ENCODE results near the gene GOLGA8R.
"Not testable (repeated sequence)": the region's sequence is repeated elsewhere in the genome, so short reads cannot be mapped to it uniquely, and the experiment has no call there.

The GOLGA8R gene

DNA sequence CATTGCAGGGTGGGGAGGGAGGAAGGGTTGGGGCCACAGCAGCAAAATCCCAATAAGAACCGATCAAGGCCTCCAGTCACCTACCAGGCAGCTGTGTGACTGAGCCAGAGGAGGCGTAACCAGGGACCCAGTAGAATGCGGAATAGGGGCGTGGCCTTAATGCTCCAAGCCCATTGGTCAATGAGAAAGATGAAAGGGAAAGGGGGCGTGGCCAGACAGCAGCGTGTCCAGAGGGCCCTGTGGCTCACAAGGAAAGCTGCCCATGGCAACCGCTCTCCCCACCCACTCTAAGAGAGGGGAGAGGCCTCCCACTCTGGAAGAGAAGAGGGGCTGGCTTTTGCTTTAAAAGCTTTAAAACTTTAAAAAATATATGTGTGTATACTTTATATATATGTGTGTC is at the start of gene GOLGA8R:
Gene GOLGA8R (minus strand): TSS at position 101 of the 400 bp plus-strand sequence. CDS start 98 bp downstream, at position 3.
- not testable (repeated sequence) for DNase-seq

DNA sequence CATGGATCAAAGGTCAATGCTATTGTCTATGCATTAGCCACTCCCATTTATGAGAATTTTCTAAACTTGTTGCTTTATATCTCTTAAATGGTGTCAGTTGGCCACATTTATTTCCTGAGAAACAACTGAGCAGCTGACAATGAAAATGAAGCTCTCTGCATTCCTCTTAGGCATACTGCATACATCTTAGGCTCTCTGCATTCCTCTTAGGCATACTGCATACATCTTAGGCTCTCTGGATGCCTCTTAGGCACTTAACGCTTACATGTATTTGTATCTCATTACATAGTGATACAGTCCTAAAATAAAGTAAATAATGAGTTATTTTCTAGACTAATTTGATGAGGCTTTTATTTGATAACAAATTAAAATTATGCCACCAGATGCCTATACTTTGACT is 49.8 kb upstream of the GOLGA8R start:
- not testable (repeated sequence) for DNase-seq

GRCh38 chr15:30462176-30462575 is 48.1 kb upstream of the GOLGA8R start:
- DNase-seq, result not testable (repeated sequence)

- not testable (repeated sequence) for DNase-seq
Observed at GRCh38 chr15:30452702-30453101, 38.6 kb upstream of the GOLGA8R start.

GRCh38 chr15:30438348-30438747 is 24.3 kb upstream of the GOLGA8R start:
- DNase-seq, result not testable (repeated sequence)

- not testable (repeated sequence) for DNase-seq
Observed at GRCh38 chr15:30435878-30436277, 21.8 kb upstream of the GOLGA8R start.

GRCh38 chr15:30420723-30421122 is 6.7 kb upstream of the GOLGA8R start:
- DNase-seq, result not testable (repeated sequence)

GRCh38 chr15:30407636-30408035 is 6.4 kb downstream of the GOLGA8R start:
- not testable (repeated sequence) for DNase-seq

DNA sequence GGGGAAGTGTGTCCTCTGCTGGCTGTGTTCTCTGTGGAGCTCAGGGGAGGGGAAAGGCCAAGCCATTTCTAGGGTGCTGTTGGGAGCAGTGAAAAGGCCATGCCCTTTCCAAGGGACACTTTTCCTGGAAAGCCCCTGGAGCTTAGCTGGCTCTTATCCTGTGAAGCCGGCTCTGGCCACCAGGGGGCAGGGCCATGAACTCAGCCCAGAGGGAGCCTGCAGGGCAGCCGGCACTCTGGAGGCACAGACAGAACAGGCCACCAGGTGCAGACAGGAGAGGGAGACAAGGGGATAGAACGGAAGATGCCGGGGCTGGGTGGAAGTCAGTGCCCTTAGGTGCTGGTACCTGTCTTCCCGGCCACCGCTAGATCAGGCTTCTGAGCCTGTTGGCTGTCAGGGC is 15.1 kb downstream of the GOLGA8R start:
- not testable (repeated sequence) for DNase-seq

DNA sequence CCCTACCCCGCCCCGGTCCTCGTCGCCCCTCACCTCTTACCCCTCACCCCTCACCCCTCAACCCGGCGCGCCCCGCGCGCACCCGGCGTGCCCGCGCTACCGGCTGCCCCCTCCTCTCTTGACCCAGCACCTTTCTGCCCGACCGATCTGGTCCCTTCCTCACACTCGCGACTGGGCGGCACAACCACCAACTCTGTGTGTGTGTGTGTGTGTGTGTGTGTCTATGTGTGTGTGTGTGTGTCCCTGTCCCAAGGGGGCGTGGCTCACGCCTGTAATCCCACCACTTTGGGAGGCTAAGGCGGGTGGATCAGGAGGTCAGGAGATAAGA is 20.4 kb downstream of the GOLGA8R start:
- not testable (repeated sequence) for DNase-seq

- DNase-seq, result not testable (repeated sequence)
Observed at GRCh38 chr15:30392766-30393663, 21.0 kb downstream of the GOLGA8R start, which contains the start of gene CHRFAM7A. Gene CHRFAM7A, minus strand, starts transcription at chr15:30393540. Its CDS starts 10,189 bp downstream, at chr15:30383351.

- not testable (repeated sequence) for DNase-seq
Observed at GRCh38 chr15:30386318-30386887, 27.7 kb downstream of the GOLGA8R start.

GRCh38 chr15:30377082-30377413 is 37.0 kb downstream of the GOLGA8R start:
- not testable (repeated sequence) for DNase-seq

- DNase-seq, result not testable (repeated sequence)
Observed at GRCh38 chr15:30376375-30377081, 37.5 kb downstream of the GOLGA8R start.

DNA sequence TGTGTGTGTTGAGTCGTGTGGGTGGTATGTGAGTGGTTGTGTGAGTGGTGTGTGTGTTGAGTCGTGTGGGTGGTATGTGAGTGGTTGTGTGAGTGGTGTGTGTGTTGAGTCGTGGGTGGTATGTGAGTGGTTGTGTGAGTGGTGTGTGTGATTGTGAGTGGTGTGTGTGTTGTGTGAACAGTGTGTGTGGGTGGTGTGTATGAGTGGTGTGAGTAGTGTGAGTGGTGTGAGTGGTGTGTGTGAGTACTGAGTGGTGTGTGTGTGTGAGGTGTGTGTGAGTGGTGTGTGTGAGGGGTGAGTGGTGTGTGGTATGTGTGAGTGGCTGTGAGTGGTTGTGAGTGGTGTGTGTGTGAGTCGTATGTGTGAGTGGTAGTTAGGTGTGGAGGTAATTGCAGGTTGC is 38.2 kb downstream of the GOLGA8R start:
- not testable (repeated sequence) for DNase-seq

DNA sequence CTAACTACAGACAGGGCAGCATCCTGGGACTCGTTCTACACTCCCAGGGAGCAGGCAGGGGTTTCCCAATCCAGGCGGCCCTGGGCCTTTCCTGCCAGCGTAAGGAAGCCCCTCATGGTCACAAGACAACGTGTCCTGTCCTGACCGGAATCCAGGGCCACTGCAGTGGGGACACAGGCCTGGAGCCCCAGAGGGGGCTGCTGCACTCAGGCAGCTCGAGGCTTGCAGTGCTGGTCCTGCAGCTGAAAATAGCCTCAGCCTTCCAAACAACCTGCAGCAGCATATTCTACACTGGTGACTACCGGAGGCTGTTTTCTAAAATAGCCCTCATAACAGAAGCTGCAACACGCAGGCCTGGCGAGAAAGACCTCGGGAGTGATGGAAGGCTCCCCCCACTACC is 39.2 kb downstream of the GOLGA8R start:
- not testable (repeated sequence) for DNase-seq

DNA sequence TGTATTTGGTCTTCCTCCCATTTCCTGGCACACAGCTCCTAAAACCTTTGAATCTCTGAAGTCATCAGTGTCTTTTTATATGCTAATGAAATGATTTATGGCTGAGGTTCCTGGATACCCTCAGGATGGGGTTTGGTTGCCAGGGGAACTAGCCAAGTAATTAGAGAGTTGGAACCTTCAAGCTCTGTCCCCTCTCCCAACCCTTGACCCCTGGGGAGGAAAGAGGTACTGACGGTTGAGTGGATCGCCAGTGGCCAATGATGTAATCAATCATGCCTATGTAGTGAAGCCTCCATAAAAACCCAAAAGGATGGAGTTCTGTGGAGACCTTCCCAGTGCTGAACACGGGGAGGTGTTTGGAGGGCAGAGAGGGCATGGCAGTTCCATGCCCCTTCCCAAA is 45.8 kb downstream of the GOLGA8R start:
- not testable (repeated sequence) for DNase-seq

DNA sequence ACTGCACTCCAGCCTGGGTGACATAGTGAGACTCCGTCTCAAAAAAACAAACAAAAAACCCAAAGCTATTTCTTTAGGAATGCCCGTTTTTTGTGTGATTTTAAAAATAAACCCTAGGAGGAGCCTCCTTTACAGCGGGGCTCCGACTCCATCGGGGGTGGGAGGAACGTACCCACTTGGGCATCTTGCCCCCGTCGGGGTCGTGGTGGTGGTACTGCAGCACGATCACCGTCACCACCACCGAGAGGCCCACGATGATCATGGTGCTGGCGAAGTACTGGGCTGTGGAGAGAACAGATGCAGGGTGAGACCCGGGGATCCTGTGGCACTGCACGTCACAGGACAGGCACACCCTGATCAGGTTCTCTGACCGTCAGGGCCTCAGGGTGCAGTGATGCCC is 46.8 kb downstream of the GOLGA8R start:
- not testable (repeated sequence) for DNase-seq

DNA sequence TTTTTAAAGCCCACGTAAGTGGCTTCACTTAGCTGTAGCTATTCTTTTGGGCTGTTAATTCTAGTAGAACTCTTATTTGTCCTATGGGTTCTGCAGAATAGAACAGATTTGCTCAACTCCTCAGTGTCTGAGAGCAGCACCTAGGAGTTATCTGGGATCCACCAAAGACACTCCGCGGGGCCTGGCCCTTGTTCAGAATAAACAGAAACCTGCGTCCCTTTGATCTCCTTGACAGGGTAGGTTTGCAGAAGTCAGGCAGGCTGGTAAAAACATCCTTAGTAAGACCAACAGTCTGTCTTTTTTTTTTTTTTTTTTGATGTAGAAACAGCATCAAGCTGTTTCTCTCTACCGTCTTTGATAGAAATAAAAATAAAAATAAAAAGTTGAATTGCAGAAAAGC is 52.7 kb downstream of the GOLGA8R start:
- DNase-seq, result not testable (repeated sequence)

- DNase-seq, result not testable (repeated sequence)
Observed at GRCh38 chr15:30360990-30361389, 53.1 kb downstream of the GOLGA8R start.

GRCh38 chr15:30355043-30355442 is 59.0 kb downstream of the GOLGA8R start:
- DNase-seq, result not testable (repeated sequence)

Measured in midbrain (tissue), 1 donor.